Measurements from ENCODE around the gene OR2Y1. TPM values are rescaled to one million over a fixed set of nuclear protein-coding genes. Genes with fewer than 3 reads are reported as not detected.
"Not testable (repeated sequence)": the region's sequence is repeated elsewhere in the genome, so short reads cannot be mapped to it uniquely, and the experiment has no call there.

Gene OR2Y1, protein sequence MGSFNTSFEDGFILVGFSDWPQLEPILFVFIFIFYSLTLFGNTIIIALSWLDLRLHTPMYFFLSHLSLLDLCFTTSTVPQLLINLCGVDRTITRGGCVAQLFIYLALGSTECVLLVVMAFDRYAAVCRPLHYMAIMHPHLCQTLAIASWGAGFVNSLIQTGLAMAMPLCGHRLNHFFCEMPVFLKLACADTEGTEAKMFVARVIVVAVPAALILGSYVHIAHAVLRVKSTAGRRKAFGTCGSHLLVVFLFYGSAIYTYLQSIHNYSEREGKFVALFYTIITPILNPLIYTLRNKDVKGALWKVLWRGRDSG
- not detected in 2 replicates for total RNA-seq
- long read RNA-seq, result 0 reads

DNA sequence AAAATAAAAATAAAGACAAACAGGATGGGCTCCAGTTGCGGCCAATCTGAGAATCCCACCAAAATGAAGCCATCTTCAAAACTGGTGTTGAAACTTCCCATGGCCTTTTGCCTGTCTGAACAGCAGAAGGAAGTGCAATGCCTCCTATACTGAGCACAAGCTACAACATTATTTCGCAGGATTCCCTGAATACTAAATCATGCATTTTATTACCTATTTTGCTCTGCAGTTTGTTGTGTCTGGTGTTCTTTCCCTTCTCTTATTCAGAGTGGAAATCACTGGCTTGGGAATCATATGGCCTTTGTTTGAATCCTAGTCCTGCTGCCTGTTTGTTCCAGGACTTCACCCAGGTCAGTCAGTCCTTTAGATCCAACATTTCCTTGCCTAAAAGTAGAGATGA, at the start of gene OR2Y1:
OR2Y1 (minus strand) TSS at position 101 of the 400 bp plus-strand sequence; CDS start at position 101, 0 bp downstream.
- Mint-ChIP-seq H3K4me3 (no peak within 1 kb of the TSS), H3K36me3 (ENCODE audit: low read depth) (no peaks in the 10 kb centered on the region), H3K9me3 (no peaks in the 10 kb centered on the region), H3K27me3 (ENCODE audit: low read depth) (peaks cover 53% of the 10 kb centered on the region), H3K27ac (ENCODE audit: unreplicated experiment) (no peak within 1 kb of the TSS), H3K4me1 (no peaks in the 10 kb centered on the region)
- DNase-seq (ENCODE audit: low read depth, low spot score), result no peak
- TF ChIP-seq, protein P1, sequence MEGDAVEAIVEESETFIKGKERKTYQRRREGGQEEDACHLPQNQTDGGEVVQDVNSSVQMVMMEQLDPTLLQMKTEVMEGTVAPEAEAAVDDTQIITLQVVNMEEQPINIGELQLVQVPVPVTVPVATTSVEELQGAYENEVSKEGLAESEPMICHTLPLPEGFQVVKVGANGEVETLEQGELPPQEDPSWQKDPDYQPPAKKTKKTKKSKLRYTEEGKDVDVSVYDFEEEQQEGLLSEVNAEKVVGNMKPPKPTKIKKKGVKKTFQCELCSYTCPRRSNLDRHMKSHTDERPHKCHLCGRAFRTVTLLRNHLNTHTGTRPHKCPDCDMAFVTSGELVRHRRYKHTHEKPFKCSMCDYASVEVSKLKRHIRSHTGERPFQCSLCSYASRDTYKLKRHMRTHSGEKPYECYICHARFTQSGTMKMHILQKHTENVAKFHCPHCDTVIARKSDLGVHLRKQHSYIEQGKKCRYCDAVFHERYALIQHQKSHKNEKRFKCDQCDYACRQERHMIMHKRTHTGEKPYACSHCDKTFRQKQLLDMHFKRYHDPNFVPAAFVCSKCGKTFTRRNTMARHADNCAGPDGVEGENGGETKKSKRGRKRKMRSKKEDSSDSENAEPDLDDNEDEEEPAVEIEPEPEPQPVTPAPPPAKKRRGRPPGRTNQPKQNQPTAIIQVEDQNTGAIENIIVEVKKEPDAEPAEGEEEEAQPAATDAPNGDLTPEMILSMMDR (conservative IDR thresholded peaks at IDR 0.05), result no peak

DNA sequence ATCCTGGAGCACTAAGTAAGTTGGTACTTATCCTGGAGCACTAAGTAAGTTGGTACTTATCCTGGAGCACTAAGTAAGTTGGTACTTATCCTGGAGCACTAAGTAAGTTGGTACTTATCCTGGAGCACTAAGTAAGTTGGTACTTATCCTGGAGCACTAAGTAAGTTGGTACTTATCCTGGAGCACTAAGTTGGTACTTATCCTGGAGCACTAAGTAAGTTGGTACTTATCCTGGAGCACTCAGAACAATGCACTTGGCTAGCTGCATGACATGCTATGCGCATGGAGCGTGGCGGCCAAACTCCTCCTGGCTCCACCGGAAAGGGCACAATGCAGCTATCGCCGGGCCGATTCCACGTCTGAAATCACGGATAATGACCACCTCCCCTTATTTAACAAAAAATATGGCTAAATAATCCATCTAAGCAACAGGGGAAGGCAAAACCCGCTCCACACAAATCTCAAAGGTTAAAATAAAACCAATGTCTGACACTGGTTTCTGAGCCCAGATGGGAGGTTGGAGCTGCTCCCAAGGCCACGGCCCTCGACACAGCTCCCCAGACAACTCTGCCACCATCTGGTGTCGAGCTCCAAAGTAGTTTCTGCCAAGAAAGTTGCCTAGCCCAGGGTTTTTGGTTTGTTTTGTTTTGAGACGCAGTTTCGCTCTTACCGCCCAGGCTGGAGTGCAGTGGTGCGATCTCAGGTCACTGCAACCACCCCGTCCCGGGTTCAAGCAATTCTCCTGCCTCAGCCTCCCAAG, 49.0 kb upstream of the OR2Y1 start:
- peaks cover 34% of the 10 kb centered on the region for H3K4me1 Mint-ChIP-seq
- not testable (repeated sequence) for H3K27ac Mint-ChIP-seq (ENCODE audit: unreplicated experiment); H3K4me3 Mint-ChIP-seq; DNase-seq (ENCODE audit: low read depth, low spot score); H3K27me3 Mint-ChIP-seq (ENCODE audit: low read depth); H3K36me3 Mint-ChIP-seq (ENCODE audit: low read depth); H3K9me3 Mint-ChIP-seq

DNA sequence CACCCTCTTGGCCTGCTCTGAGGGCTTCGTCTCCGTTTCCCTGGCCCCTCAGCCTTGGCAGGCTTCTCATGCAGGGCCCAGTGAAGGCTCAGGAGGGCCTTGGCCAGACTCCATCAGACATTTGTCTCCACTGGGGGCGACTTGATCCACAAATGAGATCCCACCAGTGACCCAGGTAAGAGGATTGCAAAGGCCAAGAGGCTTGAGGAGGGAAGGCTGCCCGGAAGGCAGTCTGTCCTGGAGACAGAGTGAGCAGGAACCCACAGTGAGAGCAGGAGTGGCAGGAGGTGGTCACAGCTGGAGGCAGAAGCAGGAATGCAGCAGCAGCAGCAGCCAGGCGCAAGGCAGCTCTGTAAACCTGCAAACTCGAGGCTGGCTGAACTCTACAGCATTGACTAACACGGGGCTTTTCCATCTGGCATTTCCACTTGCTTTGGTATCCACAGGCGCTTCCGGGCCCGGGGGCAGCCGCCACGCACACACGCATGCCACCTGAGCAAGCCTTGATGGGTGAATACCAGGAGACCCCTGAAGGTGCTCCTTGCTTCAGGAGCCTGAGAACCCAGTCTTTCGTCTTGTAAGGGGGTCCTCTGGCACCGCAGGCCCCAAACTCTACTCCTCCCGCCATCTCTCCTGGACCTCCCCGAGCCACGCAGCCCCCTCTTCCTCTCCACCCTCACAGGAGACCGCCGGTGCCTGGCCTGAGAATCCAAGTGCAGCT, 48.0 kb upstream of the OR2Y1 start:
- Mint-ChIP-seq H3K27me3 (ENCODE audit: low read depth) (no peaks in the 10 kb centered on the region), H3K4me1 (peaks cover 34% of the 10 kb centered on the region), H3K4me3 (no peak overlapping the region), H3K36me3 (ENCODE audit: low read depth) (no peaks in the 10 kb centered on the region), H3K27ac (ENCODE audit: unreplicated experiment) (peak overlapping the region; percentile 98), H3K9me3 (no peaks in the 10 kb centered on the region)
- TF ChIP-seq, protein P1 (conservative IDR thresholded peaks at IDR 0.05), result no peak
- DNase-seq (ENCODE audit: low read depth, low spot score), result no peak

DNA sequence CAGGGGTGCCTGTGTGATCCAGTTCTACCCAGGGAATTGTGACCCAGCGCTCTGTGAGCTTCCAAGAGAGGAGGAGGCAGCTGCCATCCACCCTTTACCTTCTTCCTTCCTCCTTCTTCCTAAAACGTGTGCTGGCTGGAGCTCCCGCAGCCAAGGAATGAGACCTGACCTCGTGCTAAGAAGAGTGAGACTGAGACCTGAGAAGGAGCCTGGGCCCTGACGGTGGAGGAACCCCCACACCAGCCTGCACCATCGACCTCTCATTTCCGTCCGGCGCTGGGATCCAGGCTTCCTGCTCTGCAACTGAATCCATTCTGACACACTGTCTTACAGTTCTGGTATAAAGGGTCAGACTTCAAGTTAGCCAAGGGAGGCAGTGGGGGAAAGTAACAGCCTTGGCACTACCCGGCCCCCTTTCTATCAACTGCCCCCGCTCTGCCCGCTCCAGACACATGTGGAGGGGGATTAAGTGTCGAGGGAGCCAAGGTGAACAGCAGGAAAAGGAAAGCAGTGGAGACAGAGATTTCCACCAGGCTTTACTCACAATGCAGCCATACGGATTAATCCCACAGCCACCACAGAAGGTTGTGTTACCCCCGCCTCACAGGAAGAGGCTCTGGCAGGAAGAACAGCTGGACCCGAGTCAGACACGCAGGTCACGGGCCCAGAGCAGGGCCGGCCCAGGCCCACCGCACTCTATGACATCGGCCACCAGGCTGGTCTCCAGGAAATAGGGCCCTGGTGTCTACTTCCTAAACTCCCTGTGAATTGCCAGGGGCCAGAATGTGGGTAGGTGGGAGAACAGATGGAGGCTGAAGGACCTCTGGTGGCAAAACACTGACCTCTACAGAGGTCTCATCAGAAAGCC, 46.9 kb upstream of the OR2Y1 start:
- Mint-ChIP-seq H3K27me3 (ENCODE audit: low read depth) (no peaks in the 10 kb centered on the region), H3K4me1 (peaks cover 34% of the 10 kb centered on the region), H3K4me3 (no peak overlapping the region), H3K9me3 (no peaks in the 10 kb centered on the region), H3K27ac (ENCODE audit: unreplicated experiment) (peak overlapping the region; percentile 23), H3K36me3 (ENCODE audit: low read depth) (no peaks in the 10 kb centered on the region)
- no peak for DNase-seq (ENCODE audit: low read depth, low spot score)
- TF ChIP-seq, protein P1 (conservative IDR thresholded peaks at IDR 0.05), result no peak

DNA sequence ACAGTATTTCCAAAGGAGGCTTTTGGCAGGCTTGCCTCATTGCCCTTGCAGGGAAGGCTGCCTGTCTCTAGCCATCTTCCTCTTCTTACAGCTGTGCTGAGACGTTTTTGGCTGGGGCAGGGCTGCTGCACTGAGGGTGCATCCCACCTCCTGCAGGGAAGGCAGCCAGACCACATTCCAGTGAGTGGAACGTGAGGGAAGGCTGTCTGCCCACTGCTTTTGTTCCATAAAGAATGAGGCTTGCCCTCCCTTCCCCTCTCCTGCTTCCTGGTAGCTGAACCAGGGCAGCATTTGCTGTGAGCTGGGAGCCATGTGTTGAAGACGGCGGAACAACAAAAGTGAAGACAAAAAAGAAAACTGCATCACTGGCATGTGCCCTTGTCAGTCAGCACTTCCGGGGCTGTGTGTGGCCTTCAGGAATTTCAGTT, 46.0 kb upstream of the OR2Y1 start:
- Mint-ChIP-seq H3K27me3 (ENCODE audit: low read depth) (no peaks in the 10 kb centered on the region), H3K9me3 (no peaks in the 10 kb centered on the region), H3K27ac (ENCODE audit: unreplicated experiment) (peak overlapping the region; percentile 93), H3K36me3 (ENCODE audit: low read depth) (no peaks in the 10 kb centered on the region), H3K4me1 (peaks cover 34% of the 10 kb centered on the region), H3K4me3 (no peak overlapping the region)
- TF ChIP-seq, protein P1 (conservative IDR thresholded peaks at IDR 0.05), result no peak
- no peak for DNase-seq (ENCODE audit: low read depth, low spot score)
